Type B pancreatic cell (in vitro differentiated cells): ENCODE measurements around the gene CTRB1. TPM values are rescaled to one million over a fixed set of nuclear protein-coding genes. Genes with fewer than 3 reads are reported as not detected.

Experiments used
- DNase-seq: peaks from one replicate; pipeline ENCODE4 v3.0.0; 2021; ENCODE audit warnings: mixed read lengths; ENCODE audit not compliant: unreplicated experiment; ENCODE audit errors: extremely low spot score
- H3K27ac Mint-ChIP-seq: 2 replicates; pipeline ENCODE4 v1.8.0; 2021; ENCODE audit warnings: mild to moderate bottlenecking, mixed read lengths
- H3K27me3 Mint-ChIP-seq: 2 replicates; pipeline ENCODE4 v1.8.0; 2021; ENCODE audit warnings: mixed read lengths
- H3K36me3 Mint-ChIP-seq: 2 replicates; pipeline ENCODE4 v1.8.0; 2021; ENCODE audit warnings: mixed read lengths
- H3K4me1 Mint-ChIP-seq: one replicate; pipeline ENCODE4 v1.8.0; 2021; ENCODE audit warnings: mixed read lengths; ENCODE audit not compliant: unreplicated experiment
- H3K4me3 Mint-ChIP-seq: 2 replicates; pipeline ENCODE4 v1.8.0; 2021; ENCODE audit warnings: mild to moderate bottlenecking, mixed read lengths
- H3K9me3 Mint-ChIP-seq: 2 replicates; pipeline ENCODE4 v1.8.0; 2021; ENCODE audit warnings: mixed read lengths
- CTCF ChIP-seq: fragments of 200-600 bp; sonication (generic); conservative IDR thresholded peaks from 2 replicates; pipeline ENCODE4 v1.5.0; 2021; ENCODE audit warnings: antibody characterized with exemption, mild to moderate bottlenecking
- total RNA-seq: library from RNA; stranded (reverse); gene quantifications from 2 replicates; pipeline ENCODE4 v1.2.1, GENCODE V29; 2021; ENCODE audit warnings: low replicate concordance

The CTRB1 gene
- total RNA-seq, 1 donor from 2014 or later = not detected

GRCh38 chr16:75243667-75244224, 25.0 kb downstream of the CTRB1 start:
- Mint-ChIP-seq H3K4me3 (peak overlapping the region; percentile 78), H3K27me3 (no peaks in the 10 kb centered on the region), H3K36me3 (peaks cover 5% of the 10 kb centered on the region)

GRCh38 chr16:75244225-75244809, 25.5 kb downstream of the CTRB1 start:
- no peak for TF ChIP-seq CTCF
- Mint-ChIP-seq H3K9me3 (no peaks in the 10 kb centered on the region), H3K4me1 (peaks cover 54% of the 10 kb centered on the region), H3K4me3 (peak overlapping the region; percentile 78), H3K27me3 (no peaks in the 10 kb centered on the region), H3K36me3 (peaks cover 5% of the 10 kb centered on the region), H3K27ac (peak overlapping the region; percentile 94)
- no peak for DNase-seq

More at GRCh38 chr16:75243667-75244224, 25.0 kb downstream of the CTRB1 start:
- H3K27ac Mint-ChIP-seq = peak overlapping the region; percentile 94
- peaks cover 59% of the 10 kb centered on the region for H3K4me1 Mint-ChIP-seq
- no peak for TF ChIP-seq CTCF
- H3K9me3 Mint-ChIP-seq = no peaks in the 10 kb centered on the region
- no peak for DNase-seq

GRCh38 chr16:75244844-75245758, 26.3 kb downstream of the CTRB1 start:
- Mint-ChIP-seq H3K27ac (peak overlapping the region; percentile 94), H3K36me3 (peaks cover 5% of the 10 kb centered on the region)

GRCh38 chr16:75246504-75247205, 27.9 kb downstream of the CTRB1 start:
- Mint-ChIP-seq H3K27me3 (no peaks in the 10 kb centered on the region), H3K4me1 (peaks cover 47% of the 10 kb centered on the region), H3K4me3 (peak overlapping the region; percentile 41), H3K36me3 (peaks cover 5% of the 10 kb centered on the region), H3K9me3 (no peaks in the 10 kb centered on the region), H3K27ac (peak overlapping the region; percentile 85)
- TF ChIP-seq CTCF = no peak
- no peak for DNase-seq

More at GRCh38 chr16:75244844-75245758, 26.3 kb downstream of the CTRB1 start:
- no peaks in the 10 kb centered on the region for H3K9me3 Mint-ChIP-seq
- no peak for DNase-seq
- H3K4me3 Mint-ChIP-seq = peak overlapping the region; percentile 78
- H3K27me3 Mint-ChIP-seq = no peaks in the 10 kb centered on the region
- H3K4me1 Mint-ChIP-seq = peaks cover 53% of the 10 kb centered on the region
- TF ChIP-seq CTCF = no peak

- DNase-seq = no peak
- Mint-ChIP-seq H3K27ac (peak overlapping the region; percentile 85), H3K27me3 (no peaks in the 10 kb centered on the region), H3K36me3 (peaks cover 5% of the 10 kb centered on the region), H3K4me3 (no peak overlapping the region), H3K4me1 (peaks cover 47% of the 10 kb centered on the region), H3K9me3 (no peaks in the 10 kb centered on the region)
- no peak for TF ChIP-seq CTCF
Observed at GRCh38 chr16:75247249-75247648, 28.5 kb downstream of the CTRB1 start.
